ENCODE results near the gene CCDC157.

GRCh38 chr22:30310881-30311771 is 45.7 kb upstream of the CCDC157 start:
- TF ChIP-seq POLR2A (IDR thresholded peaks at IDR 0.05) = no peak
- TF ChIP-seq CTCF (IDR thresholded peaks at IDR 0.05) = no peak
